HEK293 (cell line): ENCODE results near the gene C19orf38.

ENCODE experiments used
- EGR2 ChIP-seq: fragments of 450-650 bp; formaldehyde crosslinking; IDR thresholded peaks from 2 replicates; pipeline ENCODE4 v1.5.1; 2016; ENCODE audit warnings: low read depth, missing biosample characterization, missing genetic modification characterization
- HIC1 ChIP-seq: fragments of 450-650 bp; formaldehyde crosslinking; IDR thresholded peaks from 2 replicates; pipeline ENCODE4 v1.5.1; 2016; ENCODE audit warnings: missing biosample characterization, missing genetic modification characterization
- PRDM6 ChIP-seq: fragments of 450-650 bp; formaldehyde crosslinking; IDR thresholded peaks from 2 replicates; pipeline ENCODE4 v1.5.1; 2017; ENCODE audit warnings: missing biosample characterization, missing genetic modification characterization
- REPIN1 ChIP-seq: fragments of 450-650 bp; formaldehyde crosslinking; IDR thresholded peaks from 2 replicates; pipeline ENCODE4 v1.5.1; 2017; ENCODE audit warnings: missing biosample characterization, missing genetic modification characterization, low read depth
- REST ChIP-seq: fragments of 450-650 bp; formaldehyde crosslinking; IDR thresholded peaks from 2 replicates; pipeline ENCODE4 v1.5.1; 2016; ENCODE audit warnings: missing biosample characterization, missing genetic modification characterization
- SETDB1 ChIP-seq: IDR thresholded peaks from one replicate; pipeline ENCODE4 v1.6.1; 2017; ENCODE audit warnings: mild to moderate bottlenecking, low read length, moderate library complexity, mixed read lengths; ENCODE audit not compliant: insufficient read length
- ZBTB1 ChIP-seq: fragments of 450-650 bp; formaldehyde crosslinking; IDR thresholded peaks from 2 replicates; pipeline ENCODE4 v1.5.1; 2016; ENCODE audit warnings: missing biosample characterization, missing genetic modification characterization
- ZBTB17 ChIP-seq: fragments of 450-650 bp; formaldehyde crosslinking; IDR thresholded peaks from 2 replicates; pipeline ENCODE4 v1.5.1; 2016; ENCODE audit warnings: missing biosample characterization, missing genetic modification characterization
- ZBTB49 ChIP-seq: fragments of 450-650 bp; formaldehyde crosslinking; IDR thresholded peaks from 2 replicates; pipeline ENCODE4 v1.5.1; 2016; ENCODE audit warnings: missing biosample characterization, missing genetic modification characterization, low read depth
- ZNF214 ChIP-seq: fragments of 450-650 bp; formaldehyde crosslinking; IDR thresholded peaks from 2 replicates; pipeline ENCODE4 v1.5.1; 2017; ENCODE audit warnings: missing biosample characterization, mild to moderate bottlenecking, missing genetic modification characterization, borderline replicate concordance
- ZNF26 ChIP-seq: fragments of 450-650 bp; formaldehyde crosslinking; IDR thresholded peaks from 2 replicates; pipeline ENCODE4 v1.5.1; 2016; ENCODE audit warnings: missing biosample characterization, missing genetic modification characterization
- ZNF292 ChIP-seq: fragments of 450-650 bp; formaldehyde crosslinking; IDR thresholded peaks from 2 replicates; pipeline ENCODE4 v1.5.1; 2016; ENCODE audit warnings: low read depth, missing biosample characterization, missing genetic modification characterization, borderline replicate concordance
- ZNF302 ChIP-seq: fragments of 450-650 bp; formaldehyde crosslinking; IDR thresholded peaks from 2 replicates; pipeline ENCODE4 v1.5.1; 2016; ENCODE audit warnings: missing biosample characterization, missing genetic modification characterization, low read depth
- ZNF341 ChIP-seq: fragments of 450-650 bp; formaldehyde crosslinking; IDR thresholded peaks from 2 replicates; pipeline ENCODE4; 2016; ENCODE audit warnings: low read depth, missing biosample characterization, missing genetic modification characterization
- ZNF394 ChIP-seq: fragments of 450-650 bp; formaldehyde crosslinking; IDR thresholded peaks from 2 replicates; pipeline ENCODE4 v1.5.1; 2016; ENCODE audit warnings: missing biosample characterization, missing genetic modification characterization, mild to moderate bottlenecking, moderate library complexity, borderline replicate concordance
- ZNF423 ChIP-seq: fragments of 450-650 bp; formaldehyde crosslinking; IDR thresholded peaks from 2 replicates; pipeline ENCODE4 v1.5.1; 2016; ENCODE audit warnings: missing biosample characterization, missing genetic modification characterization
- ZNF426 ChIP-seq: fragments of 450-650 bp; formaldehyde crosslinking; IDR thresholded peaks from 2 replicates; pipeline ENCODE4 v1.5.1; 2017; ENCODE audit warnings: missing biosample characterization, missing genetic modification characterization, mild to moderate bottlenecking, inconsistent platforms, moderate library complexity
- ZNF555 ChIP-seq: fragments of 450-650 bp; formaldehyde crosslinking; conservative IDR thresholded peaks from 2 replicates; pipeline ENCODE4 v1.5.1; 2017; ENCODE audit warnings: missing biosample characterization, mild to moderate bottlenecking, missing genetic modification characterization, inconsistent platforms
- ZNF571 ChIP-seq: fragments of 450-650 bp; formaldehyde crosslinking; IDR thresholded peaks from 2 replicates; pipeline ENCODE4 v1.5.0; 2017; ENCODE audit warnings: missing biosample characterization, missing genetic modification characterization
- ZNF600 ChIP-seq: fragments of 450-650 bp; formaldehyde crosslinking; IDR thresholded peaks from 2 replicates; pipeline ENCODE4 v1.5.1; 2016; ENCODE audit warnings: missing biosample characterization, missing genetic modification characterization
- ZNF623 ChIP-seq: fragments of 450-650 bp; formaldehyde crosslinking; IDR thresholded peaks from 2 replicates; pipeline ENCODE4 v1.5.1; 2016; ENCODE audit warnings: missing biosample characterization, missing genetic modification characterization
- ZNF639 ChIP-seq: fragments of 450-650 bp; formaldehyde crosslinking; IDR thresholded peaks from 2 replicates; pipeline ENCODE4 v1.5.1; 2016; ENCODE audit warnings: missing biosample characterization, missing genetic modification characterization
- ZNF654 ChIP-seq: fragments of 450-650 bp; formaldehyde crosslinking; IDR thresholded peaks from 2 replicates; pipeline ENCODE4 v1.5.1; 2016; ENCODE audit warnings: low read depth, missing biosample characterization, missing genetic modification characterization
- ZNF660 ChIP-seq: fragments of 450-650 bp; IDR thresholded peaks from 2 replicates; pipeline ENCODE4 v1.5.1; 2018; ENCODE audit warnings: missing biosample characterization, mild to moderate bottlenecking, missing genetic modification characterization
- ZNF701 ChIP-seq: fragments of 450-650 bp; formaldehyde crosslinking; IDR thresholded peaks from 2 replicates; pipeline ENCODE4 v1.5.1; 2016; ENCODE audit warnings: missing biosample characterization, missing genetic modification characterization
- ZNF707 ChIP-seq: fragments of 450-650 bp; formaldehyde crosslinking; IDR thresholded peaks from 2 replicates; pipeline ENCODE4 v1.5.1; 2016; ENCODE audit warnings: missing biosample characterization, missing genetic modification characterization
- ZNF837 ChIP-seq: fragments of 450-650 bp; formaldehyde crosslinking; IDR thresholded peaks from 2 replicates; pipeline ENCODE4 v1.5.1; 2016; ENCODE audit warnings: missing biosample characterization, missing genetic modification characterization

The C19orf38 gene

GRCh38 chr19:10871711-10872545 is 23.7 kb downstream of the C19orf38 start (continued):
- TF ChIP-seq ZNF837 (no peak), ZBTB49 (tag by site-specific recombination) (no peak), ZNF639 (no peak), ZNF26 (tag by site-specific recombination) (no peak), REST (tag by site-specific recombination) (no peak), ZNF341 (tag by site-specific recombination) (peak; percentile 46; the same call in 1 of the 2 replicates), ZBTB17 (tag by site-specific recombination) (no peak), ZNF600 (no peak), ZBTB1 (no peak), ZNF426 (tag by site-specific recombination) (no peak), ZNF707 (tag by site-specific recombination) (no peak), REPIN1 (tag by site-specific recombination) (no peak), EGR2 (peak; percentile 97), ZNF423 (no peak; the same call in none of the 2 replicates), ZNF660 (tag by site-specific recombination) (no peak), ZNF571 (tag by site-specific recombination) (no peak), ZNF654 (tag by site-specific recombination) (no peak), ZNF292 (tag by site-specific recombination) (no peak), ZNF302 (tag by site-specific recombination) (no peak), ZNF394 (tag by site-specific recombination) (no peak), PRDM6 (tag by site-specific recombination) (no peak), ZNF555 (no peak), HIC1 (tag by site-specific recombination) (peak; percentile 58; the same call in 1 of the 2 replicates), ZNF701 (no peak), SETDB1 (no peak), ZNF623 (no peak), ZNF214 (tag by site-specific recombination) (no peak)
